RWPE1 (cell line): ENCODE measurements around the gene UBE2K.
"Not testable (repeated sequence)": the region's sequence is repeated elsewhere in the genome, so short reads cannot be mapped to it uniquely, and the experiment has no call there.

ENCODE experiments used
- CTCF ChIA-PET: fragments of 350-600 bp; sonication (Branson Sonifier 250); formaldehyde crosslinking; extraction: SDS; loops from one replicate; lab custom pipeline; 2021; lab: Yijun Ruan, JAX
- POLR2A ChIA-PET: fragments of 400-600 bp; formaldehyde crosslinking; extraction: SDS; loops from one replicate; lab custom pipeline; 2020; ENCODE audit warnings: antibody characterized with exemption; ENCODE audit not compliant: low non-redundant PET; lab: Yijun Ruan, JAX
- DNase-seq: peaks from one replicate; pipeline ENCODE4 v3.0.0; 2012; ENCODE audit warnings: low spot score
- H3K27ac ChIP-seq: fragments of 450-650 bp; 2 replicates; pipeline ENCODE4 v1.5.1; 2017
- CTCF ChIP-seq: fragments of 450-650 bp; conservative IDR thresholded peaks from 2 replicates; pipeline ENCODE4 v1.5.1; 2017; ENCODE audit warnings: low read depth, mild to moderate bottlenecking

The UBE2K gene

DNA sequence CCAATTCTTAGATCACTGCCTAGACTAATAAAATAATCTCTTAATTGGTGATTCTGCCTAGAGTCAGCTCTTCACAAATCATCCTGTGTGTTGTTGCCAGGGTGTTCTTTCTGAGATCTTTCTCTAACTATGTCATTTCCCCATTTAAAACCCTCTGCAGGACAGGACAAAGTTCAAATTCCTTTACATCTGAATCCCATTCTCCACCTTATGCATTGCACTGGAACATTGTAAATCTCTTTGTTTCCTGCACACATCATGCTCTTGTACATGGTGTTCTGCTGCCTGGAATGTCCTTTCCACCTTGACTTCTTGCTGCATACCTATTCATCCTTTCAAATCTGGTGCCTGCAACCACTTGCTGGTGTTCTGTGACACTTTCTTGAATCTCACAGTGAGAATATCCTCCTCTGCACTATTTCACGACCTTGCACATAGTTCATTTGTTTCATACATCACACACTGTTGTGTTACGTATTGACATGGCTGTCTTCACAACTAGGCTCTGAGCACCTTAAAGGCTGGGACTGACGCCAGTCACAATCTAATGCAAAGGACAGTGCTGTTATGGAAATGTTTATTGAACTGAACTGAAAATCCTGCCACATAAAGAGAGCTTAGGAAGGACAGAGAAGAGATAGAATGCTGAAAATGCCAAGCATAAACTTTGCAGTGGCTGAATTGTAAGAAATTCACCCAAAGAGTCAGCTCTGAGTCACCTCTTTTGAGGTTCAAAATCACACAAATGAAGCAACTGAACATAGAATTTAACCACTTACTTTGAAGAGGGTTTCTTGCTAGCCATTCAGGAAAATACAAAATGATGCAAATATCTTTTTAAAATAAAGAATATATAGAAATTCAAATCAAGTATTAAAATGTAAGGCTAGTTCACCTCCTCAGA, 32.9 kb upstream of the UBE2K start:
- DNase-seq, result no peak
- CTCF ChIA-PET, result no interaction called here
- no peak overlapping the region for H3K27ac ChIP-seq
- TF ChIP-seq CTCF, result no peak
- POLR2A ChIA-PET, result no interaction called here

DNA sequence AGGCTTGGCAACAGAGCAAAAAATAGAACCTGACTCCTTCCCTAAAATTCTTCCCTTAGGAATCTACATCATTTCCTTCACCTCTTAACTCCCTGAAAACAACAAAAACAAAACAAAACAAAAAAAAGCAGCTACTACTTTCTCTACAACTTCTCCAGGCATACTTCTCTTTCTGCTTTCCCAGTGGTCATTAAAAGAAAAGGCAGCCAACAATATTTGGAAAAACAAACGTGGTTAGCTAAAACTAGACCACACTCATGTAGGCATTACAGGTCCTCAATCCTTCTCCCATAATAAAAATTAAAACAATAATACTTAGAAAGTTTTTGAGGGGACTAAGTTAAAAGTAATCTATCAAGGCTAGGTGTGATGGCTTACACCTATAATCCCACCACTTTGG, 30.2 kb upstream of the UBE2K start:
- TF ChIP-seq CTCF, result no peak
- no peak overlapping the region for H3K27ac ChIP-seq
- CTCF ChIA-PET, result no interaction called here
- no peak for DNase-seq
- POLR2A ChIA-PET, result no interaction called here

- POLR2A ChIA-PET, result no interaction called here
- CTCF ChIA-PET, result no interaction called here
Measured at GRCh38 chr4:39668887-39669286, 29.0 kb upstream of the UBE2K start.

DNA sequence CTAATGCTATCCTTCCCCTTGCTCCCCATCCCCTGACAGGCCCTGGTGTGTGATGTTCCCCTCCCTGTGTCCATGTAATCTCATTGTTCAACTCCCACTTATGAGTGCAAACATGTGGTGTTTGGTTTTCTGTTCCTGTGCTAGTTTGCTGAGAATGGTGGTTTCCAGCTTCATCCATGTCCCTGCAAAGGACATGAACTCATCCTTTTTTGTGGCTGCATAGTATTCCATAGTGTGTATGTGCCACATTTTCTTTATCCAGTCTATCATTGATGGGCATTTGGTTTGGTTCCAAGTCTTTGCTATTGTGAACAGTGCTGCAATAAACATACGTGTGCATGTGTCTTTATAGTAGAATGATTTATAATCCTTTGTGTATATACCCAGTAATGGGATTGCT, 27.6 kb upstream of the UBE2K start:
- DNase-seq, POLR2A ChIA-PET: not testable (repeated sequence)
- CTCF ChIA-PET, result interaction anchor here (0.6 kb wide), 1 partner anchor 184 kb away, joined by 6 read pairs; no protein-coding TSS in a partner anchor

More at GRCh38 chr4:39668887-39669286, 29.0 kb upstream of the UBE2K start:
- no peak overlapping the region for H3K27ac ChIP-seq
- no peak for DNase-seq
- TF ChIP-seq CTCF, result no peak

GRCh38 chr4:39675681-39676080, 22.3 kb upstream of the UBE2K start:
- POLR2A ChIA-PET, result interaction anchor here (0.6 to 0.7 kb wide), 2 partner anchors 21 to 22 kb away, joined by 5 read pairs; no protein-coding TSS in a partner anchor
- H3K27ac ChIP-seq, DNase-seq, CTCF ChIA-PET: not testable (repeated sequence)

More for the DNA sequence above, 27.6 kb upstream of the UBE2K start:
- H3K27ac ChIP-seq, result not testable (repeated sequence)

- CTCF ChIA-PET, result interaction anchor here (0.7 kb wide), 2 partner anchors 61 to 94 kb away, joined by 3 read pairs; no protein-coding TSS in a partner anchor
- H3K27ac ChIP-seq, DNase-seq, POLR2A ChIA-PET: not testable (repeated sequence)
Measured at GRCh38 chr4:39681003-39681402, 16.9 kb upstream of the UBE2K start.

GRCh38 chr4:39682138-39682537, 15.8 kb upstream of the UBE2K start:
- CTCF ChIA-PET, result interaction anchor here (0.7 kb wide), 1 partner anchor 46 kb away, joined by 3 read pairs; no protein-coding TSS in a partner anchor
- no peak for TF ChIP-seq CTCF
- H3K27ac ChIP-seq, result no peak overlapping the region
- DNase-seq, result no peak
- POLR2A ChIA-PET, result no interaction called here

- DNase-seq, result no peak
- H3K27ac ChIP-seq, result no peak overlapping the region
- no peak for TF ChIP-seq CTCF
- CTCF ChIA-PET, result no interaction called here
- POLR2A ChIA-PET, result no interaction called here
Measured at GRCh38 chr4:39685990-39686389, 11.9 kb upstream of the UBE2K start.
